A549 (cell line): ENCODE results near the gene B3GALT4. TPM values are rescaled to one million over a fixed set of nuclear protein-coding genes. Genes with fewer than 3 reads are reported as not detected.

ENCODE experiments used
- ATAC-seq, 2 experiments: fragments of 200-7000 bp in 1 of 2; fragments of >200 bp in 1 of 2; cut with Nextera tagmentation in 1 of 2; cut with Tn5 transposase in 1 of 2; 3 replicates each; pipeline versions ENCODE4 v1.8.0 to v1.9.1; 2018 to 2020; ENCODE audit warnings: mild to moderate bottlenecking in 1 of 2, moderate library complexity in 1 of 2
- CTCF ChIA-PET: fragments of 300-600 bp; sonication (Branson Sonifier 250); formaldehyde crosslinking; extraction: SDS; loops from one replicate; lab custom pipeline; 2021; ENCODE audit warnings: antibody characterized with exemption, inconsistent platforms; lab: Yijun Ruan, JAX
- POLR2A ChIA-PET: fragments of 350-600 bp; formaldehyde crosslinking; extraction: SDS; loops from one replicate; lab custom pipeline; 2021; ENCODE audit warnings: antibody characterized with exemption, inconsistent platforms; lab: Yijun Ruan, JAX
- DNase-seq, 2 experiments: peaks; one replicate each; pipeline versions ENCODE4 v3.0.0 to v3.0.0-alpha.2; 2011 to 2016; ENCODE audit warnings: low read depth in 1 of 2, low spot score in 1 of 2
- FAIRE-seq: peaks from 2 replicates; lab custom pipeline; 2011; peaks lifted over from hg19 to GRCh38; lab: Jason Lieb, UNC
- H3K27ac ChIP-seq, 2 experiments: fragments of >200 bp; sonication (Bioruptor Twin); formaldehyde crosslinking; 3 replicates each; pipeline ENCODE4 v1.5.1; 2016 to 2017
- H3K4me1 ChIP-seq: fragments of >200 bp; sonication (Bioruptor Twin); formaldehyde crosslinking; 3 replicates; pipeline ENCODE4 v1.6.1; 2016
- H3K4me2 ChIP-seq: fragments of >200 bp; sonication (Bioruptor Twin); formaldehyde crosslinking; 3 replicates; pipeline ENCODE4 v1.6.1; 2016
- H3K4me3 ChIP-seq: fragments of >200 bp; sonication (Bioruptor Twin); formaldehyde crosslinking; 3 replicates; pipeline ENCODE4 v1.5.1; 2016
- H3K9me3 ChIP-seq: fragments of >200 bp; sonication (Bioruptor Twin); formaldehyde crosslinking; 3 replicates; pipeline ENCODE4 v1.6.1; 2016
- CBX8 ChIP-seq: fragments of 200-600 bp; sonication (generic); IDR thresholded peaks from 2 replicates; pipeline ENCODE4 v1.6.1; 2016
- E2F6 ChIP-seq: IDR thresholded peaks from 2 replicates; pipeline ENCODE4 v1.6.1; 2012; ENCODE audit warnings: low read depth, borderline replicate concordance
- ELK1 ChIP-seq: fragments of 150-350 bp; IDR thresholded peaks from 2 replicates; pipeline ENCODE4 v1.6.1; 2014; ENCODE audit warnings: low read depth, mild to moderate bottlenecking, low read length
- EP300 ChIP-seq, 2 experiments: fragments of >200 bp; sonication (Bioruptor Twin); formaldehyde crosslinking; IDR thresholded peaks; 2 replicates in 1 of 2; 3 replicates in 1 of 2; pipeline ENCODE4 v1.6.1; 2016 to 2017
- ESRRA ChIP-seq: fragments of 150-350 bp; IDR thresholded peaks from 2 replicates; pipeline ENCODE4 v1.6.1; 2014; ENCODE audit warnings: mild to moderate bottlenecking, low read length, borderline replicate concordance
- HDAC2 ChIP-seq: fragments of 200-600 bp; sonication (generic); IDR thresholded peaks from 2 replicates; pipeline ENCODE4 v1.6.1; 2016
- HOXA7 ChIP-seq: fragments of 250-450 bp; sonication (Bioruptor Pico); IDR thresholded peaks from 2 replicates; pipeline ENCODE4 v1.5.0; 2020; ENCODE audit warnings: mild to moderate bottlenecking, moderate library complexity
- HOXB5 ChIP-seq: fragments of 250-450 bp; sonication (Bioruptor Pico); IDR thresholded peaks from 2 replicates; pipeline ENCODE4 v1.5.0; 2020; ENCODE audit warnings: mild to moderate bottlenecking, moderate library complexity
- KDM1A ChIP-seq: fragments of 200-600 bp; sonication (generic); IDR thresholded peaks from 2 replicates; pipeline ENCODE4 v1.6.1; 2016; ENCODE audit warnings: low read depth, mild to moderate bottlenecking
- PHF8 ChIP-seq: fragments of 200-600 bp; sonication (generic); IDR thresholded peaks from 2 replicates; pipeline ENCODE4 v1.6.1; 2016; ENCODE audit warnings: low read depth, mild to moderate bottlenecking, antibody characterized with exemption, moderate library complexity, borderline replicate concordance
- POLR2AphosphoS2 ChIP-seq: conservative IDR thresholded peaks from 2 replicates; pipeline ENCODE4 v1.6.1; 2012; ENCODE audit warnings: low read length, improper control_type of control experiment, inconsistent platforms
- REST ChIP-seq: fragments of 200-600 bp; sonication (generic); IDR thresholded peaks from 2 replicates; pipeline ENCODE4 v1.6.1; 2016; ENCODE audit warnings: antibody characterized with exemption, mild to moderate bottlenecking, moderate library complexity
- SREBF2 ChIP-seq: fragments of 450-650 bp; IDR thresholded peaks from 2 replicates; pipeline ENCODE4 v1.6.1; 2014; ENCODE audit warnings: mild to moderate bottlenecking, moderate library complexity
- ZFP36 ChIP-seq: fragments of 450-650 bp; IDR thresholded peaks from 2 replicates; pipeline ENCODE4 v1.6.1; 2014; ENCODE audit warnings: borderline replicate concordance; ENCODE audit not compliant: partially characterized antibody
- WGBS: methylation state at CpG from one replicate; pipeline ENCODE4 v1.1.6; 2017; ENCODE audit errors: missing lambda C conversion rate; 5-methylcytosine and 5-hydroxymethylcytosine counted together
- polyA plus RNA-seq, 4 experiments: library from polyadenylated mRNA; depleted of rRNA in 3 of 4; stranded (reverse); fragments of >200 nt; fragmentation: RNase III in 1 of 4; extraction: RNeasy Plus Mini Kit Qiagen cat#74134 plus additional on column Dnase treatment in 1 of 4; gene quantifications; 2 replicates in 3 of 4; 3 replicates in 1 of 4; pipeline ENCODE4 v1.2.3, GENCODE V29; 2011 to 2017
- TF ChIP-seq, protein P1 (sequence below): fragments of >200 bp; sonication (Bioruptor Twin); formaldehyde crosslinking; IDR thresholded peaks from 3 replicates; pipeline ENCODE4 v1.6.1; 2016
- TF ChIP-seq, protein P2 (sequence below): IDR thresholded peaks from 2 replicates; pipeline ENCODE4 v1.6.1; 2012

Gene B3GALT4
- polyA plus RNA-seq, 2 of the 4 experiments (the other 2 are of a cell fraction): 0.27 to 0.54 TPM

GRCh38 chr6:33295621-33296369 lies 18.9 kb downstream of the B3GALT4 start:
- Histone ChIP-seq H3K4me3 (no peak overlapping the region), H3K4me1 (peaks cover 4% of the 10 kb centered on the region; the same call in 1 of the 3 replicates), H3K27ac (no peak overlapping the region), H3K9me3 (no peaks in the 10 kb centered on the region), H3K4me2 (no peak overlapping the region)
- no peak for TF ChIP-seq EP300 (IDR thresholded peaks at IDR 0.05)
- no peak for TF ChIP-seq SREBF2
- TF ChIP-seq REST: no peak
- TF ChIP-seq HOXA7: no peak
- TF ChIP-seq E2F6: no peak
- no peak for TF ChIP-seq KDM1A
- no peak for TF ChIP-seq HDAC2
- no peak for TF ChIP-seq ELK1
- no peak for TF ChIP-seq PHF8
- no peak for TF ChIP-seq HOXB5 (CRISPR knock-in tag)
- TF ChIP-seq, protein P1, sequence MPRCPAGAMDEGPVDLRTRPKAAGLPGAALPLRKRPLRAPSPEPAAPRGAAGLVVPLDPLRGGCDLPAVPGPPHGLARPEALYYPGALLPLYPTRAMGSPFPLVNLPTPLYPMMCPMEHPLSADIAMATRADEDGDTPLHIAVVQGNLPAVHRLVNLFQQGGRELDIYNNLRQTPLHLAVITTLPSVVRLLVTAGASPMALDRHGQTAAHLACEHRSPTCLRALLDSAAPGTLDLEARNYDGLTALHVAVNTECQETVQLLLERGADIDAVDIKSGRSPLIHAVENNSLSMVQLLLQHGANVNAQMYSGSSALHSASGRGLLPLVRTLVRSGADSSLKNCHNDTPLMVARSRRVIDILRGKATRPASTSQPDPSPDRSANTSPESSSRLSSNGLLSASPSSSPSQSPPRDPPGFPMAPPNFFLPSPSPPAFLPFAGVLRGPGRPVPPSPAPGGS: no peak
- TF ChIP-seq POLR2AphosphoS2: no peak
- TF ChIP-seq CBX8: no peak
- TF ChIP-seq, protein P2, sequence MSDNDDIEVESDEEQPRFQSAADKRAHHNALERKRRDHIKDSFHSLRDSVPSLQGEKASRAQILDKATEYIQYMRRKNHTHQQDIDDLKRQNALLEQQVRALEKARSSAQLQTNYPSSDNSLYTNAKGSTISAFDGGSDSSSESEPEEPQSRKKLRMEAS: no peak
- WGBS: 84% methylated on average over 8 of the region's 15 CpGs
- ChIA-PET POLR2A (no interaction called here), CTCF (interaction anchor here (0.8 to 3.1 kb wide), 3 partner anchors 14 to 22 kb away, joined by 3 to 12 read pairs (median 4); partner anchors contain the start of gene ZBTB22)
- no peak for DNase-seq
- ATAC-seq: no peak
- no peak for FAIRE-seq

DNA sequence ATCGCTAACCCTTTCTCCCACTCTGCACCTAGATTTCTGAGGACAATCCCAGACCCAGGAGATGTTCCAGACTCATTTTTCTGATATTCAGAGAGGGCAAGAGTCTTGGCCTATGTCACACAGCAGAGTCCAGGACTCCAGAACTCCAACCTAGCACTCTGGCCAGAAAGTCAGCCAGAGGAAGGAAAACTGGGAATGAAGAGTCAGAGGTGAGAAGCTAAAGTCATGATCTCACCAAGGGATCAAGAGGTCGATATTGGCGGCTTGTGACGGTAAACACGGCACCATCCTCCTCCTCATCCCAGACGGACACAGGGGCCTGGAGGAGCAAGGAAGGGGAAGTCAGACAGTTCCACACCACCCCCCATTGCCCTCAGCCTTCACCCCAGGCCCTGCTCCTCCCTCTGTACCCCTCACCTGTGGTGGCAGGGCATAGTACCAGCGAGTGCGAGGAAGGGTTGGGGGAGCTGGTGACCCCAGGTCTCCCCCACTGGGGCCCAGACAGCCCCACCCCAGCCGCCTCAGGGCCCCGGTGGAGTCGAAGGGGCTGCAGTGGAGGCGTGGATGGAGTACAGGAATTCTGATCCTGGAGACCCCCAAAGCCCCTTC lies 20.0 kb downstream of the B3GALT4 start:
- ATAC-seq: no peak
- FAIRE-seq: no peak
- 87% methylated on average over 8 of the region's 12 CpGs for WGBS
- Histone ChIP-seq H3K27ac (peak overlapping the region in 1 of 2 experiments; percentile 98; a peak in 3 of 6 replicates), H3K4me3 (no peak overlapping the region), H3K9me3 (no peaks in the 10 kb centered on the region), H3K4me1 (peaks cover 4% of the 10 kb centered on the region; the same call in 1 of the 3 replicates), H3K4me2 (peak overlapping the region; percentile 86)
- ChIA-PET CTCF (interaction anchor here (0.6 to 3.1 kb wide), 6 partner anchors 8 to 414 kb away, joined by 3 to 12 read pairs (median 3); partner anchors contain the start of genes PFDN6, WDR46 and ZBTB22), POLR2A (interaction anchor here (1.1 to 1.6 kb wide), 3 partner anchors 20 to 25 kb away, joined by 4 to 10 read pairs (median 4); partner anchors contain the start of genes B3GALT4, RPS18, VPS52 and ZBTB22)
- no peak for DNase-seq
- TF ChIP-seq KDM1A (0 out of 2 replicates have a peak, but pooled peaks have one; percentile 32), ZFP36 (peak; percentile 76), ESRRA (no peak)
